NCI-H1930 (cell line): Measurements from ENCODE around the gene SNTB2.

Experiments used
- DNase-seq, 2 experiments: peaks; one replicate each; lab custom pipeline; 2025; lab: John Stamatoyannopoulos, UW

The SNTB2 gene

DNA sequence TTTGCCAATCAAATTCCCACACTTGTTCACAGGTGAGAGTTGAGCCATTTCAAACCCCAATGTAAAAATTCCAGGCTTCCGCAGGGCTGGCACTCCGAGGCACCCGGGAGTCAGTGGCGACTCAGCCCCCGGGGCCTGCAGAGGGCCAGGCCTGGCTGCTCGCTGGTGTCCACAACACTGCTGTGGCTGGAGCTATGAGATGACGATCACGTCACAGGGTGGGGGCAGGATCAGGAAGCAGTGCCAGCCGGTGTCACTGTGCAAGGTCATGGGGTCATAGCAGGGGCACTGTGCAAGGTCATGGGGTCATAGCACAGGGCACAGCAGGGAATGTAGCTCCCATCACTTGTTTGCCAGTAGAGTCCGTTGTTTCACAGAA is 131.9 kb downstream of the SNTB2 start:
- DNase-seq: no peak

DNA sequence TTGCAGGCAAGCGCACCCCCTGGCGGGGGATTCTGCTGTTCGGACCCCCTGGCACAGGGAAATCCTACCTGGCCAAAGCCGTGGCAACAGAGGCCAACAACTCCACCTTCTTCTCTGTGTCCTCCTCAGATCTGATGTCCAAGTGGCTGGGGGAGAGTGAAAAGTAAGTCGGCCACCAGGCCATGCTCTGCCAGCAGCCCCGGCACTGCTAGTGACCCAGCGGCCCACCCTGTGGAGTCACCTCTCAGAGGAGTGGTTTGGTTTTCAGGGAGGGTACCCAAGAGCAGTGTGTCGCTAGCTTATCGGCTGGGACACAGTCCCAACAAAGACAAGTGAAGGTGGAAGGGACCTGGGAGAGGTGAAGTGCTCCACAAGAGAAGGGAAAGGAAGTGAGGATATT is 132.4 kb downstream of the SNTB2 start:
- no peak for DNase-seq

DNA sequence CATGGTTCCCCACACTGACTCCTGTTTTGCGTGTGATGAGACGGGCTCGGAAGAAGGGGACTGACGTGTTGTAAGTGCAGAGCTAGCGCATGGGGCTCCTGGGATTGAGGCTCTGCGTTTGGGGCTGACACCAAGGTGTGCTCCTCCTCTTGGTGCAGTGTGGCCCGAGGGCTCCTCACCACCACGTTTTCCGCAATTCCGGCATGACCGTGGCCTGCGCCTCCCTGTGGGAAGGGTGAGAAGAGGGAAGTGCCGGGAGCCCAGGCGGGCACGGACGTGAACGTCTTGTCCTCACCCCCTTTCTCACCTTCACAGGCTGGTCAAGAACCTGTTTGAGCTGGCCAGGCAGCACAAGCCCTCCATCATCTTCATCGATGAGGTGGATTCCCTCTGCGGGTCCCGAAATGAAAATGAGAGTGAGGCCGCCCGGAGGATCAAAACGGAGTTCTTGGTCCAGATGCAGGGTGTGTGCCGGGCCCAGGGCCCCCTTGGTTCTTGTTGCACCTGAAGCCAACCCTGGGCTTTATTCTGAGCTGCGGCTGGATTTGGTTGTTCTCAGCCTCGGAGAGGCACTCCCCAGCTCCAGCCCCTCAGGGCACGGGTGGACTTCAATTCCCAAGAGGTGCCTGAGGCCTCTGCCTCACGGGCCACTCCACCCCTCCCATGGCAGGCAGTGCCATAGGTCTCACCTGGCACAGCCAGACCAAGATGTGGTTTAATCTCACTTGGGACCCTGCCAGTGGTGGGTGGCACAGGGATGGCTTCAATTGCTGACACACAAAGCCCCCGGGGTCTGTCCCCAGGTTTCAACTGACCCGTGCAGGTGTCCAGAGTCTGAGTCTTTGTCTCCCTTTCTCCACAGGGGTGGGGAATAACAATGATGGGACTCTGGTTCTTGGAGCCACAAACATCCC is 133.1 kb downstream of the SNTB2 start:
- DNase-seq: no peak

DNA sequence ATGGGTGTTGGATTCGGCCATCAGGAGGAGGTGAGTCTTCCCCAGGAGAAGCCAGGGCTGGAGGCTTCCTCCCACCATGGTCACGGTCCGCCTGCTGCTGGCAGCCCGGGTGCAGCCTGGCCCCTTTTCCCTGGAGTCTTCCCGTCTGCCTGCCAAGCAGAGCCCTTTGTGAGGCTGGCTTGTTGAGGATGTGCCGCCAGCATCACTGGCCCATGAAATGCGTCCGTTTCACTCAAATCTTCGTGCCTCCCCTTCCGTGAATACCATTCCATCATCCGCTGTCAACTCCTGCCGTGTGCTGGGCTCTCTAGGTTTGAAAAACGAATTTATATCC is 133.7 kb downstream of the SNTB2 start:
- DNase-seq: no peak

DNA sequence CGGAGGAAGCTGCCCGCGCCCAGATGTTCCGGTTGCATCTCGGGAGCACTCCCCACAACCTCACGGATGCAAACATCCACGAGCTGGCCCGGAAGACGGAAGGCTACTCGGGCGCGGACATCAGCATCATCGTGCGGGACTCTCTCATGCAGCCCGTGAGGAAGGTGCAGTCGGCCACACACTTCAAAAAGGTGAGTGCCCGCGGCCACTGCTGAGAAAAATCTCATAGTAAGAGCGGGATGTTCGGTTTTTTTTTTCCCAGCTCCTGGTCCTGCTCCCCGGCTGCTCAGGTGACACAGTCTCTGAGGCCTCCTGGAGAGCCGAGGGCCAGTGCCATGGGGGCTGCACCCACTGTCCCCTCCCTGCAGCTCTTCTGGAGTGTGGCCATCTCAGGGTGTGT is 134.1 kb downstream of the SNTB2 start:
- DNase-seq: no peak

DNA sequence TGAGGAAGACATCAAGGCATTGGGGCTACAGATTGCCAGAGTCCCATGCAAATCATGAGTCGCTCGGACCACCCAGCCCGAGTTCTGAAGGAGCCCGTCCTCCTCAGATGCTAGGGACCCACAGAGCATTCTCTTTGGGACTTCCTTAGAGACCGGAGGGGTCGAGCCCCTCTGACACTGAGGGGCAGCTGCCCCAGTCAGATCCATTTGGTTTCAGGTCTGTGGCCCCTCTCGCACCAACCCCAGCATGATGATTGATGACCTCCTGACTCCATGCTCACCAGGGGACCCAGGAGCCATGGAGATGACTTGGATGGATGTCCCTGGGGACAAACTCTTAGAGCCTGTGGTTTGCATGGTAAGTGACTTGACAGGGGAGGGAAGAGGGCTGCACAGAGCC is 135.4 kb downstream of the SNTB2 start:
- no peak for DNase-seq

DNA sequence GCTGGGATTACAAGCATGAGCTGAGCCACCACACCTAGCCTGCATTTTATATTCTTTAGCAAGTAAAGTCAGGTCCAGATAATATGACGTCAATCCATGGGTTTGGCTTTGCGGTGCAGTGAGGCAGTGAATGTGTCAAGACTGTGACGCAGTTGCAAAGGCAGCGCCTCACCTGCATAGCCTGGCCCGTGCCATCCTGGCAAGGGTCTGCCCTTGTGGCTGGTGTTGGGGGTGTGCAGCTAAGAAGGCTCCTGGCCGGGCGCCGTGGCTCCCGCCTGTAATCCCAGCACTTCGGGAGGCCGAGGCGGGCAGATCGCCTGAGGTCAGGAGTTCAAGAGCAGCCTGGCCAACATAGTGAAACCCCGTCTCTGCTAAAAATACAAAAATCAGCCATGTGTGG is 136.5 kb downstream of the SNTB2 start:
- no peak for DNase-seq

DNA sequence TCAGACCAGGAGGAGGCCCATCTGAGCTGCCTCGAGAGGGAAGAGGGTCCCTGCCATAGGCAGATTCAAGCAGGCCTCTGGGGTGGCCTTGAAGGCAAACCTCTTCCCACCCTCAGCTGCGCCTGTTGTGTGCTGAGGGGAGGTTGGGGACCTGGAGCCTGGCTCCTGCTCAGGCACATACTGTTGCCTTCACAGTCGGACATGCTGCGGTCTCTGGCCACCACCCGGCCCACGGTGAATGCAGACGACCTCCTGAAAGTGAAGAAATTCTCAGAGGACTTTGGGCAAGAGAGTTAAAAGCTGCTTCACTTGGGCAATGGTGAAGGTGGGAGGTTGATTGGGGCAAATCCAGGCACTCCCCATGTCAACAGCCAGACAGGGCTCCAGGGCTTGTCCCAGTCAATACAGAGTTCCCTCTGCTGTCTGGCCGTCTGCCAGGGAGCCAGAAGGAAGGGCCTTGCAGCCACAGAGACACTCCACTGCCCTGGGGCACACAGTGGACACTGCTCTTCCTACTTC is 137.1 kb downstream of the SNTB2 start:
- no peak for DNase-seq

DNA sequence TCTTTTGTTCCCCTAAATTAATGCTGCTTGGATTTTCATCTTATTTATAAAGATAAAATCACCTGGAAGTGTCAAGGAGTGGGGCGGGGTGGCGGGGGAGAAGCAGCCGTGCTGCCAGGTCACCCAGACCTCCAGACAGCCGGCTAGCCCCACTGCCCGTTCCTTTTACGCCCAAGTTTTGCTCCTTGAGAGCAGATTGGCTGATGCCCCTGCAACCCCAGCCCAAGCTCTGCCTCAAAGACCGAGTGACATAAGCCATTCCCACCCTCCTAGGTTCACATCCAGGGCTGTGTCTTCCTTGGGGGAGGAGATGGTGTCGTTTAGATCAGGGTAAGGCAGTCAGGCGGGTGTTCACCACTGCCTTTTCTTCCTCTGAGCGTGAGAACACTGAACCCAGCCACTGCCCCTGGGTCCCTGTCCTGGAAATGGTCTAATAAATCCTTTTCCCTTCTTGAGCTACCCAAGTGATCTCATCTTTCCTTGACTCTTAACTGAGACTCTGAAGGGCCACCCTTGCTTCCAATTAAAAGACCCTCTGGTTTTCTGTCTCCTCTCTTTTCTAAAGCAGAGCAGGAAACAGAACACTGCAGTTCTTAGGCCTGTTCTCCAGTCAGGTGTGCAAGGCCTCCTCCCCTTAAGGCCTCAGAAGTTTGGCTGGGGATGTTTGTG is 137.8 kb downstream of the SNTB2 start:
- DNase-seq: no peak

DNA sequence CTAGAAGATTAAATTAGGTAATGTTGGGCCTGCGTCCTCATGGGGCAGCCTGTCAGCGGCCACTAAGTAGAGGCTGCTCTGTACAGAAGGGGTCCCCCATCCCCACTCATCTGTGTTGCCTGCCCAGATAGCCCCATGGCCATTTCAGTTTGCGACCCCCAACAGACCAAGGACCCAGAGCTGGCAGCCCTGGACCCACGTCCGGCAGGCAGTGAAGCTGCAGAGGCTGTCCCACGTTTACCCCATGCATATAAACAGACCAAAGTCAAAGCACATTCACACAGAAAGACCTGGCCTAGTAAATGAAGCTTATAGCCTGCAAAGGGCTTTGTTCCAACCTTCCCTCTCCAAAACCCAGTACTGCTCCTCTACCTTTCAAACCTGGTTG is 138.8 kb downstream of the SNTB2 start:
- no peak for DNase-seq

DNA sequence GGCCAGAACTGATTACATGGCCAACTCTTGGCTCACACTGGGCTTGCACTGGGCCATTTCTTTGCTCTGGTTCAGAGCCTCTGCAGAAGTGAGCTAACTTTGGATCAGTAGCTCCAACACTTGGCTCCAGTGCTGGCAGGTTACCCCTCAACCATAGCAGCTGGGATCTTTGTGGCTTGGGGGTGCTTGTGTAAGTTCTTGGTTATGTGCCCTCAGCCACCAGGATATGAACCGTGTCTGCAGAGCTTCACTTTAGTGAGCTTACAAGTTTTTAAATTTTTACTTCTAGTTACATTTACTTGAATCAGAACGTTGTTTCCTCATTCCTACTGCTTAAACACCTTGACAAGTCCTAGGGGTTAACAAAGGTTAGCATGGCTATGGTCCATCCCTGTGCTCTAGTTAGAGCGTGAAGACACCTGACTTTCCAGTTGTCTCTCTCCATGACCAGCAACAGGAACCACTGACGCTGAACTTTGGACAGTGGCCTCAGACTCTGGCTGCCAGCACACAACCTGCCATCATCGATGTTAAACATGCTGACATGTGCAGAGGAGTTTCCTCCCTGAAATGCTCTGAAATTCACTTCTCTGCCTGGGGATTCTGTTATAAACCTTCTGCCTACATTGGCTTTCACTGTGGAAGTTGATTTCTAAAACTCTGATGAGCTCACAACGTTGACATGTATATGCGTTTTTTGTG is 139.4 kb downstream of the SNTB2 start:
- DNase-seq: no peak

DNA sequence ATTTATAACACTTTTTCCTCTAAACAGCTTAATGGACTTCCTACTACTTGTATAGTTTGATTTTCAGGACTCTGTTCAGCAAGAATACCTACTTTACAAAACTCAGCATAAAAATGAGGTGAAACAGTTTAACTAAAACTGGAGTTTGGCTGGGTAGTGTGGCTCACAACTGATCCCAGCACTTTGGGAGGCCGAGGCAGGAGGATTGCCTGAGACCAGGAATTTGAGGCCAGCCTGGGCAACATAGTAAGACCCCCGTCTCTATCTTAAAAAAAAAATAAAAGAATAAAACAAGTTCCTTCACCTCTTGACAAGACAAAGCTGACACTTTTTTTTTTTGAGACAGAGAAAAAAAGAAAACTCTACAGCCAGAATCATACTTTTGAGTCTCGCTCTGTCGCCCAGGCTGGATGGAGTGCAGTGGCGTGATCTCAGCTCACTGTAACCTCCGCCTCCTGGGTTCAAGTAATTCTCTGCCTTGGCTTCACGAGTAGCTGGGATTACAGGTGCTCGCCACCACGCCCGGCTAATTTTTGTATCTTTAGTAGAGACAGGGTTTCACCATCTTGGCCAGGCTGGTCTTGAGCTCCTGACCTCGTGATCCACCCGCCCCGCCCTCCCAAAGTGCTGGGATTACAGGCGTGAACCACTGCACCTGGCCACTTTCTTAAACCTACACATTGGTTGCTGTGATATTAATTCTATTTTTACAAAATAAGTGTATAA is 140.8 kb downstream of the SNTB2 start:
- no peak for DNase-seq

DNA sequence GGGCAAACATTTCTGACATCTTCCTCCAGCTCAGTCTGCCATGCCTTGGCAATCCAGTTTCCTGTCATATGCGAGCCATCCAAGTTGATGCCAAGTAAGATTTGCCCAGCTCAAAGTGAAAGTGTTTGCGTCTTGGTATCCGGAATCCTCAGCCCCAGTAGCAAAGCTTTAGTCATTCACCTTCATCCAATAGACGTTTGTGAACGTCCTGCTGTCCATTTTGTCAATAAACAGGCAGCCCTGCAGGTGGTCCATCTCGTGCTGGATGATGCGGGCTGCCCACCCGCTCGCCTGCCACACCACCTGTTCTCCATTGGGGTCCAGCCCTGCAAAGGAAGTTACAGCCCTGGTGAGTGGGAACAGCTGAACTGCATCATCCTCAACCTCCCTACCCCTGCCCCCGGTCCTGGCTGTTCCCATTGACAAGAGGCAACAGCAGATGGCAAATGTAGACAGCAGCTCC is 141.9 kb downstream of the SNTB2 start:
- DNase-seq: no peak

DNA sequence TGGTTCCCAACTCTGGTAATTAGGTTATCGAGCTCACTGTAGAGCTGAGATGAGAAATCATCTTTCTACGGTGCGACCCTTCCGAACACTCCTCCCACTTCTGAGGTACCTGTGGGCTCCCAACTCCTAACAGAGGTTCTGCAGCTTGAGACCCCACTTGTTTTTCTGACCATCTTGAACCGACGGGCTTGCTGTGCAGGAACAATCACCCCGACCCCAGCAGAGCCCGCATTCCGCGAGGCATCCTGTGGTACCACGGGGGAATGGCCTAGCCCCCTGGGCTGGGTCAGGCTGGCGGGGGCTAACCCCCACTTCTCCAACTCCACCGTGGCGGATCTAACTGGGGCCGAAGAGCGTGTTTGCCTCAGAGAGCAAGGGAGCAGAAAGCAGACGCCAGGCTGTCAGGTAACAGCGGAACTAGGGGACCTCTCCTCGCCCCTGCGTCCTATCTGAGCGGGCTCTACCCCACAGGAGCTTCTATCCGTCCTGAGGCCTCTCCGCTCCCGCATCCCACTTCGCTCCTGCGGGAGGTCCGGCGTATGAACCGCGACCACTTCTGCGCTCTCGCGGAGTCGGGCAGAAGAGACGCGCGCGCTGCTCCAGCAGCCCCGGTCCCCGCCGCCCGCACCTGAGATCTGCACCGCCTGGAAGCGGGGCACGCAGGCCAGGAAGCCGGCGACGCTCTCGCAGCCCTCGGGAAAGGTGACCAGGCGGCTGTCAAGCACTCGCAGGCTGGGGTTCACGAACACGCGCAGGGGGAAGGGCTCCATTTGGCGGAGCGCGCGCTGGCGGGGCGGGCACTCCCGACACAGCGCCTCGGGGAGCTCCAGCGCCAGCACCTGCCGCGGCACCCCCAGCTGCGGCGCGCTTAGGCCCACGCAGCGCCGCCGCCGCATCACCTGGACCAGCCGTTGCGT is 142.7 kb downstream of the SNTB2 start:
- DNase-seq: peak in 1 of 2 experiments; percentile 4

DNA sequence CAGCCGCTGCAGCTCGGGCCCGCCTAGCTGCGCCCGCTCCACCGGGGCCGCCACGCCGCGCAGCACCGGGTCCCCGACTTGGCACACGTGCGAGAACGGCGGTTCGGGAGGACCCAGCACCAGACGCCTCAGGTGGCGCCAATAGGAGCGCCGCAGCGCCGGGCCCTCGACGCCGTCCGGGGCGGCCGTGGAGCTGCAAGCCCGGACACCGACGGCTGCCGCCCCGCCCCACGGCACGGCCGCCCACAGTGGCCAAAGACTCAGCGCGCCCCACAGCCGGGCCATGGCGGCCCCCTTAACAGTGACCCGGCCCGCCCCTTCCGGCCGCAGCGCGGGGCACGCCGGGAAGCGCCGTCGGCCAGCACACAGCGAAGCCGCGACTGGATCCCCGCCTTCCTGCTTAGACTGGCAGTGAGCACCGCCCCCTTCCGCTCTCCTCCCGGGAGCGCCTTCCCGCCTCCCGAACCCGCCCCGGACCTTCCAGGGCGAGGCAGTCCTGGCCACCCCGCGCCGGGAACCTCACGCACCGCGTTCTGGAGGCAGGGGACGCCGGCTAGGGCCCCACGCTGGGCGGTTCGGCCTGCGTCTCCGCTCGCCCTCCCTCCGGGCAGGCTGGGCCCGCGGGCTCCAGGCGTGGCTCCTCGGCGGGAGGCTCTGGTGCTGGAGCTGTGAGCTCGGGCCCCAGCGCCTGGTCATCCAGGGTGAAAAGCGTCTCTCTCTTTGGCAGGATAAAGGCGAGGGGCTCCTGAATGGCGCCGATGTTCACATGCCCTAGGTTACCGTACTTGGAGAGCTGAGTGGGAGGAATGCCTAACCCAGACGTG is 143.5 kb downstream of the SNTB2 start, which contains the start of gene PDF:
Gene PDF, minus strand, starts transcription at position 303 of the 824 bp plus-strand sequence. Its CDS starts 18 bp downstream, at position 285.
- DNase-seq: peak; percentile 76 to 84

DNA sequence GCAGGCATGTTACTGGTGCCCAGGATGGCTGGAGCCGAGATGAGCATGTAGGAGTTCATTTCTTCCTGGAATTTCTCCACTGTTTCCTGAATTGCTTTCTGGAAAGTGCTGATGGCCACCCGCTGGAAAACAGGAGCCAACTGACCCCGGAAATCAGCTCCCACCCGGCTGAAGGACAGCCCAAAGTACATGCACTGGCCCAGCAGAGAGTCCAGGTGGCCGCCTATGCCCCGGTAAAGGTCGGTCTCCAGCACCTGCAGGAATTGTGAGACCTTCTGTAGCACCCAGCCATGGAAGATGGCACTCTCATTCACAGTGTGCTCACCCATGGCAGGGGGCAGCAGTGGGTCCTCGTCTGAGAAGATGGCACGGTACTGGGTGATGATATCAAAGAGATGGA is 147.7 kb downstream of the SNTB2 start:
- no peak for DNase-seq

DNA sequence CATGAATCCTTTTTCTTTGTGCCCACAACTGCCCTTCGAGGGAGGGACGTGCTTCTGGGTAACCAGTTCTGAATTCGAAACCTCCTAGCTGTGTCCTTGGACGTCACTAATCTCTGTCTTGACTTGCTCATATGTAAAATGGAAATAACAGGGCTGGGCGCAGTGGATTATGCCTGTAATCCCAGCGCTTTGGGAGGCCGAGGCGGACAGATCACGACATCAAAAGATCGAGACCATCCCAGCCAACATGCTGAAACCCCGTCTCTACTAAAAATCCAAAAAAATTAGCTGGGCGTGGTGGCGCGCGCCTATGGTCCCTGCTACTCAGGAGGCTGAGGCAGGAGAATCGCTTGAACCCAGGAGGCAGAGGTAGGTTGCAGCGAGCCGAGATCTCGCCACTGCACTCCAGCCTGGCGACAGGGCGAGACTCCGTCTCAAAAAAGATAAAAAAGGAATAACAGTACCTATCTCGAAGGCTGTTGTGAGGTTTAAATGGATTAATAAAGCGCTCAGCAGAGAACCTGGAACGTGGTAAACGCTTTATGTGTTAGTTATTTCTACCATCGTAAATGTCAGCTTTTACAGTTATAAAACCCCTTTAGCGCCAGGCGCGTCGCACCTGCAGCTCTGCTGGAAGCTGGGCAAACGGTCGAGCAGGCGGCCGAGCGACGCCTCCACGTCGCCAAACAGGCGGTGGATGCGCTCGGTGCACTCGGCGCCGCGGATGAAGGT is 151.8 kb downstream of the SNTB2 start:
- DNase-seq: no peak

DNA sequence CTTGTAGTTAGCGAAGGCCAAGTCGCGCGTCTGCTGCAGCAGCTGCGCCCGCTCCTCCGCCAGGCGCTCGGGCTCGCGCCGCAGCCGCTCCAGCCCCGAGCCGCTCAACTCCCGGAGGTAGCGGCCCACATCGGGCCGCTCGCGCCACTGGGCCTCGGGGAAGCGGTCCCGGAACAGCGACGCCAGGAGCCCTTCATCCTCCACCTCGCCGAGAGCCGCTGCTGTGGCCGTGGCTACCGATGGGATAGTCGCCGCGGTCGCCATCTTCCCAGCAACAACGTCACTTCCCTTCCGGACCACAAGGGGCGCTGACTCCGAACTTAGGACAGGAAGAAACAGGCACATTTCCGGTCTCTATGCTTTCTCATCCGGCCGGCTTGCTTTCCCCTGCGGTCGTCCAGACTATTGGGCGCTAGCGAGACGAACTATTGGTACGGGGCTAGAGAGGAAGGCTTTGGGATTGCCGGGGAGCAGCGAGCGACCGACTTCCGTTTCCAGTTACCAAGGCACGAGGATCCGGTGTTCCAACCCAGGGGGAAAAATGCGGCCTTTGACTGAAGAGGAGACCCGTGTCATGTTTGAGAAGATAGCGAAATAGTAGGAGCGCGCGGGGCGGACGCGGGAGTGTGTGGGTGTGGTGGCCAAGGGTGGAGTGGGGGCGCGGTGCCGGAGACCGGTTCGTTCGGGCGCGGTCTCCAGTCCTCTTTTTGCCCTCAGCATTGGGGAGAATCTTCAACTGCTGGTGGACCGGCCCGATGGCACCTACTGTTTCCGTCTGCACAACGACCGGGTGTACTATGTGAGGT is 152.5 kb downstream of the SNTB2 start, which contains the start of the genes COG8 and NIP7:
Gene COG8, minus strand, starts transcription at position 276 of the 806 bp plus-strand sequence. Its CDS starts 12 bp downstream, at position 264.
Gene NIP7, plus strand, starts transcription at position 484 of the 806 bp plus-strand sequence. Its CDS starts 58 bp downstream, at position 542.
- DNase-seq: peak; percentile 88 to 90
